ENCODE data around the gene CLRN1.

- TF ChIP-seq CTCF (IDR thresholded peaks at IDR 0.05; ENCODE audit: poor library complexity) (no peak), EZH2 (IDR thresholded peaks at IDR 0.05; ENCODE audit: borderline replicate concordance) (no peak)
Observed at GRCh38 chr3:150878290-150878689, 94.2 kb downstream of the CLRN1 start.

Data from hepatocyte (in vitro differentiated cells).